CD4-positive, alpha-beta T cell treated with Interleukin-10 for 1 hour (primary cell): ENCODE results near the gene AP3D1.
A peak's percentile ranks its signal among the peaks of the same experiment; 100 is the strongest.

ENCODE experiments used
- DNase-seq: peaks from one replicate; pipeline ENCODE4 v3.0.0-alpha.2; 2020

The AP3D1 gene

GRCh38 chr19:2126879-2127518 lies 24.4 kb downstream of the AP3D1 start:
- no peak for DNase-seq

- DNase-seq, result peak; percentile 6
These were observed 27.5 kb downstream of the AP3D1 start for GRCh38 chr19:2123682-2124387.

- DNase-seq, result no peak
These were observed 28.4 kb downstream of the AP3D1 start for GRCh38 chr19:2122982-2123381.

- DNase-seq, result no peak
These were observed 29.1 kb downstream of the AP3D1 start for GRCh38 chr19:2122251-2122650.

GRCh38 chr19:2121416-2122051 lies 29.8 kb downstream of the AP3D1 start:
- DNase-seq, result no peak

GRCh38 chr19:2120821-2121220 lies 30.5 kb downstream of the AP3D1 start:
- DNase-seq, result no peak

GRCh38 chr19:2119921-2120785 lies 31.2 kb downstream of the AP3D1 start:
- no peak for DNase-seq

GRCh38 chr19:2118438-2118837 lies 32.9 kb downstream of the AP3D1 start:
- no peak for DNase-seq

GRCh38 chr19:2117215-2117960 lies 34.0 kb downstream of the AP3D1 start:
- no peak for DNase-seq

- no peak for DNase-seq
These were observed 34.9 kb downstream of the AP3D1 start for GRCh38 chr19:2116507-2116906.

- no peak for DNase-seq
These were observed 35.4 kb downstream of the AP3D1 start for GRCh38 chr19:2115911-2116426.

- DNase-seq, result no peak
These were observed 36.0 kb downstream of the AP3D1 start for GRCh38 chr19:2115324-2115723.

GRCh38 chr19:2114821-2115220 lies 36.5 kb downstream of the AP3D1 start:
- DNase-seq, result no peak

GRCh38 chr19:2114218-2114617 lies 37.1 kb downstream of the AP3D1 start:
- no peak for DNase-seq

GRCh38 chr19:2113439-2114211 lies 37.7 kb downstream of the AP3D1 start:
- no peak for DNase-seq

GRCh38 chr19:2112516-2113320 lies 38.6 kb downstream of the AP3D1 start:
- peak; percentile 25 for DNase-seq

- DNase-seq, result no peak
These were observed 39.5 kb downstream of the AP3D1 start for GRCh38 chr19:2111886-2112285.

- no peak for DNase-seq
These were observed 39.9 kb downstream of the AP3D1 start for GRCh38 chr19:2111425-2111824.

GRCh38 chr19:2110822-2111221 lies 40.5 kb downstream of the AP3D1 start:
- DNase-seq, result no peak

- no peak for DNase-seq
These were observed 42.1 kb downstream of the AP3D1 start for GRCh38 chr19:2109046-2109864.
